Subcutaneous abdominal adipose tissue (tissue), 5 donors: ENCODE data around the gene DLG1.
"Not testable (repeated sequence)": the region's sequence is repeated elsewhere in the genome, so short reads cannot be mapped to it uniquely, and the experiment has no call there.

Experiments
- H3K27ac ChIP-seq: one replicate; pipeline ENCODE4 v1.7.0; 2013; ENCODE audit warnings: low read depth, mild to moderate bottlenecking, inconsistent platforms, low read length, moderate library complexity
- H3K27me3 ChIP-seq, 5 donors: one replicate each; pipeline ENCODE4 v1.7.0; 2013; ENCODE audit warnings: low read length in 5 of 5, inconsistent platforms in 1 of 5; ENCODE audit not compliant: control insufficient read depth in 5 of 5, insufficient read depth in 4 of 5
- H3K36me3 ChIP-seq, 5 donors: one replicate each; pipeline ENCODE4 v1.7.0; 2013; ENCODE audit warnings: low read length in 5 of 5; ENCODE audit not compliant: control insufficient read depth in 5 of 5, insufficient read depth in 5 of 5
- H3K4me1 ChIP-seq, 5 donors: one replicate each; pipeline ENCODE4 v1.7.0; 2013; ENCODE audit warnings: low read length in 5 of 5, mild to moderate bottlenecking in 3 of 5, moderate library complexity in 1 of 5; ENCODE audit not compliant: control insufficient read depth in 5 of 5, insufficient read depth in 5 of 5
- H3K4me3 ChIP-seq, 5 donors: one replicate each; pipeline ENCODE4 v1.7.0; 2013; ENCODE audit warnings: low read length in 5 of 5, low read depth in 1 of 5
- H3K9ac ChIP-seq, 5 donors: one replicate each; pipeline ENCODE4 v1.7.0; 2013; ENCODE audit warnings: low read length in 5 of 5, mild to moderate bottlenecking in 4 of 5, moderate library complexity in 3 of 5
- H3K9me3 ChIP-seq, 5 donors: one replicate each; pipeline ENCODE4 v1.7.0; 2013; ENCODE audit warnings: low read length in 5 of 5; ENCODE audit not compliant: control insufficient read depth in 5 of 5
- donor health status: healthy.
- donor health status: healthy.
- donor health status: healthy.
- donor health status: healthy.
- donor health status: healthy.

DLG1 gene

DNA sequence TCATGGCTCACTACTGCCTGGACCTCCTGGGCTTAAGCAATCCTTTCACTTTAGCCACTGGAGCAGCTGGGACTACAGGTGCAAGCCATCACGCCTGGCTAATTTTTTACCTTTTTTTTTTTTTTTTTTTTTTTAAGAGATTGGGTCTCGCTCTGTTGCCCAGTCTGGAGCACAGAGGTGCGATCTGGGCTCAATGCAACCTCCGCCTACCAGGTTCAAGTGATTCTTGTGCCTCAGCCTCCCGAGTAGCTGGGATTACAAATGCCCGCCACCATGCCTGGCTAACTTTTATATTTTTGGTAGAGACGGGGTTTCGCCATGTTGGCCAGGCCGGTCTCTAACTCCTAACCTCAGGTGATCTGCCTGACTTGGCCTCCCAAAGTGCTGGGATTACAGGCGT, 218.1 kb downstream of the DLG1 start:
- Histone ChIP-seq H3K27me3 (no peaks in the 10 kb centered on the region), H3K9me3 (no peaks in the 10 kb centered on the region), H3K4me3 (no peak overlapping the region), H3K27ac (no peak overlapping the region), H3K4me1 (peaks cover 0 to 6% (median 0%) of the 10 kb centered on the region in 5 donors), H3K9ac (no peak overlapping the region), H3K36me3 (peaks cover 8 to 23% (median 14%) of the 10 kb centered on the region in 5 donors)

DNA sequence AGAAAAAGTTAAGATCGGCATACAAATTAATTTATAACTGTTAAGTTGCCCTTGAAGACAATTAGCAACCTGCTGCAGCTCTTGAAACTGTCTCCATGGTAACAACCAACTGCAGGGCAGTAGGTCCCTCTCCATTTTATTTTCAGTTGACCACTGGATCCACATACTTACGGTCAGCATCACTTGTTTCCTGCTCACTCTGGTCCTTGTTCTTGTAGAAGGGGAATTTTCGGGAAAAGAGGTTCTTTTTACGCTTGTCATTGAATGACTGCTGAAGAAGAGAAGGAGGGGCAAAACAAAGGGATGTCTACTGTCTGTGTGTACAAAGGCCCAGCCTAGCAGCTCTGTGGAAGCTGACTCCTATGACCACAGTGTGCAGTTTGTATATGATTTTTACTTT, 222.0 kb downstream of the DLG1 start:
- H3K36me3 ChIP-seq, result peaks cover 8 to 42% (median 14%) of the 10 kb centered on the region in 5 donors
- H3K9me3 ChIP-seq, result no peaks in the 10 kb centered on the region
- H3K27me3 ChIP-seq, result no peaks in the 10 kb centered on the region
- H3K9ac ChIP-seq, result no peak overlapping the region
- no peak overlapping the region for H3K4me3 ChIP-seq
- no peaks in the 10 kb centered on the region for H3K4me1 ChIP-seq
- no peak overlapping the region for H3K27ac ChIP-seq

DNA sequence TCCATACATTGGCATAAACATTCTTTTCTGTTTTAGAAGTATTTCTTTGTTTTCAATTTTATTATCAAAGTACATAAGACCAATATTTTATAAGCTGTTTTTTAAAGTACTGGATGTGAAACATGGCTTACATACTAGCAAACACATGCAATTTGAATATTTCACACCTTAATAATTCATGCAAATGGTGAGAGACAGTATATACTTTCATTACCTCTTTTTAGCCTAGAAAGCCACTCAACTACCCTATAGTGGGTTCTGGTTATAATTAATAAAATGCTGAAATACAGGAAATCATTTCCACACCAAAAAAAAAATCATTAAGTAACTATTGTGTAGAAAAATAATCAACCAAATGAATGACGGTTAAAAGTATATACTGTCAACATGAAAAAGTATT, 230.3 kb downstream of the DLG1 start:
- Histone ChIP-seq H3K4me1 (no peaks in the 10 kb centered on the region), H3K27ac (no peak overlapping the region), H3K4me3 (no peak overlapping the region), H3K9me3 (no peaks in the 10 kb centered on the region), H3K9ac (no peak overlapping the region), H3K36me3 (peaks cover 14 to 32% (median 21%) of the 10 kb centered on the region in 5 donors), H3K27me3 (no peaks in the 10 kb centered on the region)

DNA sequence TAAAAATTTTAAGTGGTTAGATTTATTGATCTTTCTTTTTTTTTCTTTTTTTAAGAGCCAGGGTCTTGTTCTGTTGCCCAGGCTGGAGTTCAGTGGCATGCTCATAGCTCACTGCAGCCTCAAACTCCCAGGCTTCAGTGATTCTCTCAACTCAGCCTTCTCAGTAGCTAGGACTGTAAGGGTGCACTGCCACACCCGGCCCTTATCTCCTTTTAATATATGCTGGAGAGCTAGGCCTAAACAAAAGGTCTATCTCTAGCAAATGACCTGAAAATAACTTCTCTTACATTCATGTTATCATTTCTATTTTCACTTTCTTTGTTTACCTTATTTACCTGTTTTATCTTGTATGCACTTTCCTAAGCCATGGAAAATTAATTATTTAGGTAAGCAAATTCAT, 233.6 kb downstream of the DLG1 start:
- no peaks in the 10 kb centered on the region for H3K9me3 ChIP-seq
- H3K36me3 ChIP-seq, result peaks cover 21 to 41% (median 37%) of the 10 kb centered on the region in 5 donors
- no peaks in the 10 kb centered on the region for H3K27me3 ChIP-seq
- no peak overlapping the region for H3K27ac ChIP-seq
- H3K9ac ChIP-seq, result no peak overlapping the region
- no peaks in the 10 kb centered on the region for H3K4me1 ChIP-seq
- H3K4me3 ChIP-seq, result no peak overlapping the region

DNA sequence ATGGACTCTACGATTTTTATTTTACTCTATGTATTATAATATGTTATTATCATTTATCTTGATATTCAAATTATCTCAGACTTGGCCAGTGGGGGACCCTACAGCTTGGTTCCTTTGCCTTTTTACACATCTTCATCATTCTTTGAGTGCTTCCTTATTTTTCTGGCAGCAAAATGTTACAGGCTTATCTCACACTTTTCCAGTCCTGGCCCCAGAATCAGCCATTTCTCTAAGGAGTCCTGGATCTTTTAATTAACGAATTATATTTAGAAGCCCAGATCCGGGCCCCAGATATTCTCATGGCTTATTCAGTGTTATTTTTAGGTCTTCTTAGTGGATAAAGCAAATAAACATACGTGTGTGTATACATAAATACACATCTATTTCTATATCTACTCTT, 236.0 kb downstream of the DLG1 start:
- no peak overlapping the region for H3K9ac ChIP-seq
- no peaks in the 10 kb centered on the region for H3K9me3 ChIP-seq
- peaks cover 35 to 62% (median 53%) of the 10 kb centered on the region in 5 donors for H3K36me3 ChIP-seq
- H3K4me3 ChIP-seq, result no peak overlapping the region
- H3K27me3 ChIP-seq, result no peaks in the 10 kb centered on the region
- H3K27ac ChIP-seq, result no peak overlapping the region
- H3K4me1 ChIP-seq, result no peaks in the 10 kb centered on the region

DNA sequence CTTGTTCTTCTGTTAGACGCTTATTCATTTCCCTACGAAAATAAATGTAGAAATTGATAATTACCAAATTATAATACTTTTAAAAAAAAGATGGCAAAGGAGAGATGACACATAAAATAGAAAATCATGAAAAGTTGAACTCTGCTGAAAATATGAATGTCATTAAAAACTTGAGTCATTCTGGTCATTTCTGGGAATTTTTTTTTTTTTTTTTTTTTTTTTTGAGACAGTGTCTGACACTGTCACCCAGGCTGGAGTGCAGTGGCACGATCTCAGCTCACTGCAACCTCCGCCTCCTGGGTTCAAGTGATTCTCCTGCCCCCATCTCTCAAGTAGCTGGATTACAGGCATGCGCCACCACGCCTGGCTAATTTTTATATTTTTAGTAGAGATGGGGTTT, 246.8 kb downstream of the DLG1 start:
- peaks cover 21 to 53% (median 37%) of the 10 kb centered on the region in 5 donors for H3K36me3 ChIP-seq
- not testable (repeated sequence) for H3K9ac ChIP-seq, H3K4me3 ChIP-seq, H3K27me3 ChIP-seq, H3K9me3 ChIP-seq, H3K4me1 ChIP-seq, H3K27ac ChIP-seq

DNA sequence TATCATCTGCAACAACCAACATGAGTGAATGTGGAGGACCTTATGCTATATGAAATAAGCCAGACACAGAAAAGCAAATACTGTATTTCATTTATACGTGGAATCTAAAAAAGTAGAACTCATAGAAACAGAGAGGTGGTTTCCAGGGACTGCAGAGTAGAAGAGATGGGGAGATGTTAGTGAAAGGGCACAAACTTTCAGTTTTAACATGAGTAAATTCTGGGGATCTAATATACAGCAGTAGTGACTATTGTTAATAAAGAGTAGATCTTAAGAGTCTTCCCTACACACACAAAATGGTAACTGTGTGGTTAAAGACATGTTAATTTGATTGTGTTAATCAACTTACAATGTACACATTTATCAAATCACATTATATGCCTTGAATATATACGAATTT, 247.9 kb downstream of the DLG1 start:
- Histone ChIP-seq H3K27ac (no peak overlapping the region), H3K9me3 (no peaks in the 10 kb centered on the region), H3K36me3 (peaks cover 22 to 55% (median 36%) of the 10 kb centered on the region in 5 donors), H3K9ac (no peak overlapping the region), H3K27me3 (no peaks in the 10 kb centered on the region), H3K4me1 (peaks cover 0 to 8% (median 0%) of the 10 kb centered on the region in 5 donors), H3K4me3 (no peak overlapping the region)

DNA sequence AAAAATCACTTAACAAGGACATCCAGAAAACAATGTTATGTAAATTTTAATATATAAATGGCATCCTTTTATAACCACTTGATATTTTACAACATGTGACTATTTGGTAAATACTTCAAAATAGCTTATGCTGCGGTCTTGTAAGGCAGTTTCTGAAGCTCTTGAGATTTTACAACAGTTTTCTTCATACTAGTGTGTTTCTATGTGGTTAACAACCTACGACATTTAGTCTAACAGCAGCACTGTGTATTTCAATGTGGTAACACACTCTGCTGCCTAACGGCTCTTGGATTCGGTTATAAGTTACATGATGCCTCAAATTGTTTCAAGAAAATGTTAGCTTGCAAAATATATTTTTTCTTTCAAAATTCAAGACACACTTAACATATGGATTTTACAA, 255.9 kb downstream of the DLG1 start:
- Histone ChIP-seq H3K4me1 (peaks cover 0 to 9% (median 3%) of the 10 kb centered on the region in 5 donors), H3K9ac (peak overlapping the region in 1 of 5 donors; percentile 2), H3K4me3 (no peak overlapping the region), H3K36me3 (peaks cover 17 to 29% (median 24%) of the 10 kb centered on the region in 5 donors), H3K9me3 (no peaks in the 10 kb centered on the region), H3K27ac (no peak overlapping the region), H3K27me3 (no peaks in the 10 kb centered on the region)

DNA sequence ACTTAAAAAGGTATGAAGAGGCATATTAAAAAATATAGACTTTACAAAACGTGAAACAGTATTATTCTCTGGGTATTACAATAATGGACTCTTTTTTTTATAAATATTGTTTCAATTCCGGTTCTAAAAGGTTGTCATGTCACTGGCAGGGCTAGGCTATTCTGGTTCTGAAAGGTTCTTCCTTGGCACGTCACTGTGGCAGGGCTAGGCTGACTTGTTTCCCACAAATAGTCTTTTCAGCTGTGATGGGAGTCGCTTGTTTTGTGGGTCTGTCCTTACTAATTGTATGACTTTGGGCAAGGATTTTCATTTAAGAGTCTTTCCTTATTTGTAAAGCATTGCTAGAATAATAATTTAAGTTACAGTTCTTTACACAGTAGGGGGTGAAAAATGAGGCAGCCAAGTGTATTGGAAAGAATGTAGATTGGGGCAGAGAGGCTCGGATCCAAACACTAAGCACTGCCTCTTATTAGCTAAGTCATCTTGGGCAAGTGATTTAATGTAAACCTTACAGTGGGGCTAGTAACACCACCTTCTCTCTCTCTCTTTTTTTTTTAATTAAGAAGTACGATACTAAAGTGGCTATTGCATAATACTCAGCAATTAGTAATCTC, 256.4 kb downstream of the DLG1 start:
- Histone ChIP-seq H3K4me1 (peaks cover 0 to 4% (median 3%) of the 10 kb centered on the region in 5 donors), H3K9ac (no peak overlapping the region), H3K36me3 (peaks cover 17 to 29% (median 24%) of the 10 kb centered on the region in 5 donors), H3K4me3 (no peak overlapping the region), H3K27ac (no peak overlapping the region), H3K27me3 (no peaks in the 10 kb centered on the region), H3K9me3 (no peaks in the 10 kb centered on the region)

DNA sequence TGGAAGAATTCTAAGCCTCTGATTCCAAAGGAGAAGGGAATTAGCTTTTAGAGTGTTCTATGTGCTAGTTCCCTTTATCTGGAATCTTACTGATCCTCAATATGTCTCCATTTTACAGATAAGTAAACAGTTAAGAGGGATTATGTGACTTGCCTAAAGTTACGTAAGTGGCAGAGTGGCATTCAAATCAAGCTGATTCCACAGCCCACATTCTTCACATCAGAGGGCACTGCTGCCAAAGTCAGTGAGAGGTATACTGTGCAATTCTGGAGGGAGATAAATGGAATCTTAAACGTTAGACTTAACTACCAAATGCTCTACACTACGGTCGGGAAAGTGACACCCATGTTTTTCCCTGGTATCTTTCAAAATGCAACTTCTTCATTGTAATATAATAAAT, 257.8 kb downstream of the DLG1 start:
- Histone ChIP-seq H3K4me1 (peaks cover 0 to 7% (median 3%) of the 10 kb centered on the region in 5 donors), H3K27me3 (no peaks in the 10 kb centered on the region), H3K9me3 (no peaks in the 10 kb centered on the region), H3K36me3 (peaks cover 9 to 18% (median 15%) of the 10 kb centered on the region in 5 donors), H3K4me3 (no peak overlapping the region), H3K27ac (no peak overlapping the region), H3K9ac (no peak overlapping the region)
